HCT116 (cell line): ENCODE results near the gene ATOH8.

Experiments used
- EZH2 ChIP-seq: fragments of 200-600 bp; sonication (generic); IDR thresholded peaks from 2 replicates; pipeline ENCODE4 v1.6.1; 2017; ENCODE audit warnings: antibody characterized with exemption, mixed run types
- EZH2phosphoT487 ChIP-seq: fragments of 200-600 bp; IDR thresholded peaks from 2 replicates; pipeline ENCODE4 v1.6.1; 2018; ENCODE audit warnings: antibody characterized with exemption, borderline replicate concordance
- POLR2A ChIP-seq: IDR thresholded peaks from 2 replicates; pipeline ENCODE4 v1.7.0; 2011; ENCODE audit warnings: borderline replicate concordance; ENCODE audit not compliant: insufficient read depth, insufficient read length; ENCODE audit errors: extremely low read depth
- POLR2AphosphoS5 ChIP-seq: IDR thresholded peaks from 2 replicates; pipeline ENCODE4 v1.6.1; 2011; ENCODE audit warnings: mild to moderate bottlenecking, low read depth, low read length, moderate library complexity
- RAD21 ChIP-seq: IDR thresholded peaks from 2 replicates; pipeline ENCODE4 v1.6.1; 2012; ENCODE audit warnings: low read depth, mild to moderate bottlenecking
- ZNF274 ChIP-seq: fragments of 200-500 bp; sonication (Bioruptor generic); IDR thresholded peaks from 2 replicates; pipeline ENCODE4 v1.6.1; 2014; ENCODE audit warnings: mild to moderate bottlenecking, low read depth, low read length, inconsistent platforms
- TF ChIP-seq, protein P1 (sequence below), 3 experiments: fragments of 200-600 bp in 1 of 3; sonication (generic) in 1 of 3; IDR thresholded peaks in 2 of 3; conservative IDR thresholded peaks in 1 of 3; 2 replicates each; pipeline ENCODE4 v1.5.1; 2012 to 2017; ENCODE audit warnings: low read depth in 2 of 3, low read length in 2 of 3, antibody characterized with exemption in 1 of 3, borderline replicate concordance in 1 of 3, control low read depth in 1 of 3, mild to moderate bottlenecking in 1 of 3, mixed read lengths in 1 of 3, mixed run types in 1 of 3, moderate library complexity in 1 of 3; ENCODE audit not compliant: insufficient read depth in 1 of 3

DNA sequence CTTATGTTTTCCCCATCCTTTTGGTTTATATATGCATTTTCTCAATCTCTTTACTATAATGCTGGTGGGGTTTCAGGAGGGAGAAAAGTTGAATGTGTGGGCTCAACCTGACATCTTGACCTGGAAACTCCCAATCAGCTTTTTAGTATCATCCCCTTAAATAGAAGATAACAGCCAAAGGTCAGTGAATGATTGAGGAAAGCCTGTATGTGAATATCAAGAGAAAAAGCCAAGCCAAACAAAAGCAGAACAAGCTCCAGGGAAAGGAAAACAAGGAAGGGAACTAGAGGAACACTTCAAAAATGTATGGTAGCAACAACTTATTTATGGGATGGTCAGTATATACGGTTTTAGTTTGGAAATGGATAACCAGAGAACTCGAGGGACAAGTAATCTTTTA, 28.3 kb upstream of the ATOH8 start:
- TF ChIP-seq POLR2AphosphoS5, result no peak
- no peak for TF ChIP-seq EZH2
- no peak for TF ChIP-seq POLR2A
- TF ChIP-seq, protein P1, sequence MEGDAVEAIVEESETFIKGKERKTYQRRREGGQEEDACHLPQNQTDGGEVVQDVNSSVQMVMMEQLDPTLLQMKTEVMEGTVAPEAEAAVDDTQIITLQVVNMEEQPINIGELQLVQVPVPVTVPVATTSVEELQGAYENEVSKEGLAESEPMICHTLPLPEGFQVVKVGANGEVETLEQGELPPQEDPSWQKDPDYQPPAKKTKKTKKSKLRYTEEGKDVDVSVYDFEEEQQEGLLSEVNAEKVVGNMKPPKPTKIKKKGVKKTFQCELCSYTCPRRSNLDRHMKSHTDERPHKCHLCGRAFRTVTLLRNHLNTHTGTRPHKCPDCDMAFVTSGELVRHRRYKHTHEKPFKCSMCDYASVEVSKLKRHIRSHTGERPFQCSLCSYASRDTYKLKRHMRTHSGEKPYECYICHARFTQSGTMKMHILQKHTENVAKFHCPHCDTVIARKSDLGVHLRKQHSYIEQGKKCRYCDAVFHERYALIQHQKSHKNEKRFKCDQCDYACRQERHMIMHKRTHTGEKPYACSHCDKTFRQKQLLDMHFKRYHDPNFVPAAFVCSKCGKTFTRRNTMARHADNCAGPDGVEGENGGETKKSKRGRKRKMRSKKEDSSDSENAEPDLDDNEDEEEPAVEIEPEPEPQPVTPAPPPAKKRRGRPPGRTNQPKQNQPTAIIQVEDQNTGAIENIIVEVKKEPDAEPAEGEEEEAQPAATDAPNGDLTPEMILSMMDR (IDR thresholded peaks at IDR 0.05 in 2 of 3, conservative IDR thresholded peaks at IDR 0.05 in 1 of 3; ENCODE audit: borderline replicate concordance in 1 of 3, insufficient read depth in 1 of 3, low read depth in 2 of 3, low read length in 2 of 3), result no peak
- no peak for TF ChIP-seq EZH2phosphoT487
- no peak for TF ChIP-seq RAD21
- TF ChIP-seq ZNF274, result no peak
